ENCODE data around the gene TYRP1.

The TYRP1 gene

GRCh38 chr9:12735665-12736064, 42.5 kb downstream of the TYRP1 start:
- TF ChIP-seq GATA3 (IDR thresholded peaks at IDR 0.05; ENCODE audit: low read depth, low read length) (no peak), GATA2 (IDR thresholded peaks at IDR 0.05; ENCODE audit: low read depth, low read length) (no peak)

GRCh38 chr9:12737871-12738270, 44.7 kb downstream of the TYRP1 start:
- TF ChIP-seq GATA3 (IDR thresholded peaks at IDR 0.05; ENCODE audit: low read depth, low read length): no peak
- no peak for TF ChIP-seq GATA2 (IDR thresholded peaks at IDR 0.05; ENCODE audit: low read depth, low read length)

- no peak for TF ChIP-seq GATA3 (IDR thresholded peaks at IDR 0.05; ENCODE audit: low read depth, low read length)
- TF ChIP-seq GATA2 (IDR thresholded peaks at IDR 0.05; ENCODE audit: low read depth, low read length): no peak
Measured at GRCh38 chr9:12739014-12739652, 45.9 kb downstream of the TYRP1 start.

GRCh38 chr9:12740845-12741244, 47.7 kb downstream of the TYRP1 start:
- TF ChIP-seq GATA3 (IDR thresholded peaks at IDR 0.05; ENCODE audit: low read depth, low read length): no peak
- TF ChIP-seq GATA2 (IDR thresholded peaks at IDR 0.05; ENCODE audit: low read depth, low read length): no peak

- TF ChIP-seq GATA2 (IDR thresholded peaks at IDR 0.05; ENCODE audit: low read depth, low read length) (no peak), GATA3 (IDR thresholded peaks at IDR 0.05; ENCODE audit: low read depth, low read length) (no peak)
Measured at GRCh38 chr9:12748016-12748415, 54.8 kb downstream of the TYRP1 start.

GRCh38 chr9:12748954-12749353, 55.8 kb downstream of the TYRP1 start:
- no peak for TF ChIP-seq GATA3 (IDR thresholded peaks at IDR 0.05; ENCODE audit: low read depth, low read length)
- no peak for TF ChIP-seq GATA2 (IDR thresholded peaks at IDR 0.05; ENCODE audit: low read depth, low read length)

GRCh38 chr9:12753931-12754330, 60.7 kb downstream of the TYRP1 start:
- no peak for TF ChIP-seq GATA2 (IDR thresholded peaks at IDR 0.05; ENCODE audit: low read depth, low read length)
- TF ChIP-seq GATA3 (IDR thresholded peaks at IDR 0.05; ENCODE audit: low read depth, low read length): no peak

GRCh38 chr9:12759761-12760160, 66.6 kb downstream of the TYRP1 start:
- TF ChIP-seq GATA2 (IDR thresholded peaks at IDR 0.05; ENCODE audit: low read depth, low read length) (no peak), GATA3 (IDR thresholded peaks at IDR 0.05; ENCODE audit: low read depth, low read length) (no peak)

Data from SH-SY5Y (cell line).